ENCODE results near the gene TERF2IP. TPM values are rescaled to one million over a fixed set of nuclear protein-coding genes. Genes with fewer than 3 reads are reported as not detected.

Gene TERF2IP
- total RNA-seq, 1 experiment from 2014 or later: 25.4 TPM

DNA sequence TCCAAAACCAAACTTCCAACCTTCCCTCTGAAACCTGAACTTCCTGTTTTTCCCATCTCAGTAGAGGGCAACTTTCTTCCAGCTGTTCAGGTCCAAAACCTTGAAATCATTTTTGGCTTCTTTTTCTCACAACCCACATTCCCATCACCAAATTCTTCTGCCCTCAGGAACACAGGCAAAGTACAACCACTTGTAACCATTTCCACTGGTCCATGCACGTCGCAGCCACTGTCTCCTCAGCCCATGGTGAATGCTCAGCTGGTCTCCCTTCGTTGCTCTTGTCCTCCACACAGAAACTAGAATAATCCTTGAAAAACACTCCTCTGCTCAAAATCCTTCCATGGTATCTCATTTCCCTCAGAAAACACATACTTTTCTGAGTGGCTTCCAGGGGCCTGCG lies 20.8 kb upstream of the TERF2IP start:
- H3K4me3 ChIP-seq: no peak overlapping the region
- no peaks in the 10 kb centered on the region for H3K9me3 ChIP-seq (replicated peaks)
- H3K27me3 ChIP-seq: no peaks in the 10 kb centered on the region
- DNase-seq: no peak
- H3K4me1 ChIP-seq: no peaks in the 10 kb centered on the region
- no peak overlapping the region for H3K27ac ChIP-seq
- H3K36me3 ChIP-seq: peaks cover 34% of the 10 kb centered on the region

DNA sequence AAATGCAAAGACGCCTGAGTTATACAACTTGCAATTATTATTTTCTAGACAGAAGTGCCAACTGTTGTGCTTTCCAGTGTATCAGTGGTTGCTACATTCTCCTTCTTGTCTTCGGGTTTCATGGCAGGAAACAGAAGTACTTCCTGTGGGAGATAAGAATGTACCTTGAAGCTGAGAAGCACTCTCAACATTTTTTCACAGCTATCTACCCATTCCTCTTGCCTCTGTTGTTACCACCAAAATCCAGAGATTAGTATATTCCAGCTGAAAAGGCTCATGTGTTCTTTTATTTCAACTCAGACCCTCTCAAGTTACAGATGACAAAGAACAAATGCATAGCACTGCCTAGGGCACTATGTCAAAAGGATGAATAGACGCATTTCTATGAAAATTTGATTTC lies 19.7 kb upstream of the TERF2IP start:
- DNase-seq: no peak
- Histone ChIP-seq H3K4me3 (no peak overlapping the region), H3K4me1 (no peaks in the 10 kb centered on the region), H3K27ac (no peak overlapping the region), H3K36me3 (peaks cover 40% of the 10 kb centered on the region), H3K27me3 (no peaks in the 10 kb centered on the region), H3K9me3 (replicated peaks) (no peaks in the 10 kb centered on the region)

DNA sequence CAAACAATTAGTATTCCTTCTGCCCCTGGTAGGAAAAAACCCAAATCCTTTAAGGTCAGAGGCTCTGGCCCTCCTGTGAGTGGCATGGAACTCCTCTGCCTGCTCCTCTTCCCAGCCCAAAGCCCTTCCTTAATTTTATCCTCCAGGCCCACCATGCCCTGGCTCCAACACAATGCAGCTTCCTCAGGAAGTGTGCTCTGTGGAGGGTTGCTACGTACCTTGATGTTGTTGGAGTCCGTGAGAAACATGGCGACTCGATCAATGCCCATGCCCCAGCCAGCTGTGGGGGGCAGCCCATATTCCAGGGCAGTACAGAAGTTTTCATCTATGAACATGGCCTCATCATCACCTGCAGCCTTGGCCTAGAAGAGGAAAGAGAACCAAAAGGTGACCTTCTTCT lies 19.2 kb upstream of the TERF2IP start:
- Histone ChIP-seq H3K9me3 (replicated peaks) (no peaks in the 10 kb centered on the region), H3K27ac (no peak overlapping the region), H3K4me1 (no peaks in the 10 kb centered on the region), H3K4me3 (no peak overlapping the region), H3K27me3 (no peaks in the 10 kb centered on the region), H3K36me3 (peaks cover 44% of the 10 kb centered on the region)
- DNase-seq: no peak

DNA sequence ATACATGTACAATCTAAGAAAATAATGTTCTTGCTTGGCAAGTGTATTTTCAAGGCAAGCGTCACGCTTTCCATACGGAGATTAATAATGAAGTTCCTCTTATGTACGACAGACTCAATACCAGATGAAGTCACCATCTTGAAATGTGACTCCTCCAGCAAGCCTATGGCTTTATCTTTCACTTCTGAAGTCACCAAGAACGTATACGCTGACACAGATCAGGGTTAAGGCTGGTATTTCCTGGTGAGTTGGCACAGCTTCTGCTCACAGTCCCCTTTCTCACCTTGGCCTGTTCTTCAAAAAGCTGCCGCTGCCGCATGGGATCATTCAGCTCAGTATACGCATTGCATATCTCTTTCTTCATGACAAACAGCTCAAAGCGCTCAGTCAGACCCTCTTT lies 18.4 kb upstream of the TERF2IP start:
- Histone ChIP-seq H3K9me3 (replicated peaks) (no peaks in the 10 kb centered on the region), H3K4me1 (no peaks in the 10 kb centered on the region), H3K4me3 (no peak overlapping the region), H3K27ac (no peak overlapping the region), H3K27me3 (no peaks in the 10 kb centered on the region), H3K36me3 (peaks cover 47% of the 10 kb centered on the region)
- no peak for DNase-seq

DNA sequence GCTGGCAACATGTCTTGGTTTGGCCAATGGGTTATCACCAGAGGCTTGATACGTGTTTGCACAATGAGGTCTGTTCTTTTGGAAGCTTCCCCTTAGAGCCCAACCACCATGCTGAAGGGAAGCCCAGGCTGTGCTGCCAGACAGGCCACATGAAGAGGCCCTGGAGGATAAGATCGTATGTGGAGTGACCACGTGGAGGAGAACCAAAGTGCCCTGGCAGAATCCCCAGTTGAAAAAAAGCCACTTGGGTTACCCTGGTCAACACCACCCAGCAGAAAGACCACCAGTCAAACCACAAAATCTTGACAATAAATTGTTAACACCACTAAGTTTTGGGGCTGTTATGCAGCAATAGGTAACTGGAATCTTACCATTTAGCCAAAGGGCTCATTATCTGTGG lies 17.5 kb upstream of the TERF2IP start:
- Histone ChIP-seq H3K27ac (no peak overlapping the region), H3K9me3 (replicated peaks) (no peaks in the 10 kb centered on the region), H3K27me3 (no peaks in the 10 kb centered on the region), H3K36me3 (peaks cover 51% of the 10 kb centered on the region), H3K4me1 (no peaks in the 10 kb centered on the region), H3K4me3 (no peak overlapping the region)
- no peak for DNase-seq

DNA sequence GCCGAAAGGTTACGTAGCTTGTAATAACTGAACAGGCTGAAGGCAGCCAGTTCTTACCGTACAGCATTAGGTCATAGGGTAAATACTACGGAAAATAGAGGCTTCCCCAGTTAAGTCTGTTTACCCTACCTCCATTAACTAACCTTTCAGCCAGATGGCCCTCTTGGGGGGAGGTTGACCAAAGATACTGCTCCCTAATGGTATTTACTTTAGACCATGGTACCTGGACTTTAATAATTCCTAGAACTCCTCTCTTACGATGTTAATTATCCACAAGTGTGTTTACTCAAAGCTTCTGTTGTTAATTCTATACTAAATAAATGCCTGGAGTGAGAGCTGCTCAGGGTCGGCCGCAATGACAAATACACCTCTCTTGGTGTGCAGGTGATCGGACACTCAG lies 14.7 kb upstream of the TERF2IP start:
- Histone ChIP-seq H3K27me3 (no peaks in the 10 kb centered on the region), H3K9me3 (replicated peaks) (no peaks in the 10 kb centered on the region), H3K36me3 (peaks cover 54% of the 10 kb centered on the region), H3K27ac (no peak overlapping the region), H3K4me3 (no peak overlapping the region), H3K4me1 (no peaks in the 10 kb centered on the region)
- DNase-seq: no peak

DNA sequence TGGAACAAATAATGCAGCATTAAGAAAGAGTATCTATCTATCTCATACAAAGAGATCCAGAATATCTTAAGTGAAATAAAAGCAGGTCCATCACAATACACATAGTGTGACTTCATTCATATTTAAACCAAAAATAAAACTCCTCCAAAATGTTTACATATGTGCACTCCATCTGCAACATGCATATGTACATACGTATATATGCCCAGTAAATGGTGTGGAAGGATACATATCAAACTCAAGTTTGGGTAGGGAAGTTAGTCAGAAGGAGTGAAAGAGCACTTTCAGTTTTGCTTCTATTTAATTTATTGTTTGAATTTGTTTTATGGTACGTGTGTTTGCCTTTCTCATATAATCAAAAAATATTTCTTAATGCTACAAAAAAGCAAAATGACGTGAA lies 12.5 kb upstream of the TERF2IP start:
- H3K4me1 ChIP-seq: no peaks in the 10 kb centered on the region
- H3K4me3 ChIP-seq: no peak overlapping the region
- H3K9me3 ChIP-seq (replicated peaks): no peaks in the 10 kb centered on the region
- DNase-seq: no peak
- H3K36me3 ChIP-seq: peaks cover 47% of the 10 kb centered on the region; the same call in 1 of the 2 replicates
- no peaks in the 10 kb centered on the region for H3K27me3 ChIP-seq
- no peak overlapping the region for H3K27ac ChIP-seq

DNA sequence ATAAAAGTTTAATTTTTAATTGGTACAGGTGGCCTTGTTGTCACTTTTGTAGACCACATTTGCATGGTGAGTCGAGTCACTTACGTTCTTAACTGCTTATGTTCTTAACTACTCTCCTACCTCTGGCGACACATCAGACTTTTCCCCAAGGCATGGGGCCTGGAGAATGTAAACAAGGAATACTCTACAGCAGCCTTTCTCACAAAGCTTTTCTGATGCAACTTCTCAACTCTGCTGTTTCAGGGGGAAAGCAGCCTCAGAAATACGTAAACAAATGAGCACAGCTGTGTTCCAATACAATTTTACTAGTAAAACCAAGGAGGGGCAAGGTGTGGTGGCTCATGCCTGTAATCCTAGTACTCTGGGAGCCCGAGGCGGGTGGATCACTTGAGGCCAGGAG lies 7.0 kb upstream of the TERF2IP start:
- no peaks in the 10 kb centered on the region for H3K9me3 ChIP-seq (replicated peaks)
- peaks cover 37% of the 10 kb centered on the region for H3K36me3 ChIP-seq
- H3K27me3 ChIP-seq: no peaks in the 10 kb centered on the region
- H3K27ac ChIP-seq: no peak overlapping the region
- no peak overlapping the region for H3K4me3 ChIP-seq
- DNase-seq: no peak
- no peaks in the 10 kb centered on the region for H3K4me1 ChIP-seq

DNA sequence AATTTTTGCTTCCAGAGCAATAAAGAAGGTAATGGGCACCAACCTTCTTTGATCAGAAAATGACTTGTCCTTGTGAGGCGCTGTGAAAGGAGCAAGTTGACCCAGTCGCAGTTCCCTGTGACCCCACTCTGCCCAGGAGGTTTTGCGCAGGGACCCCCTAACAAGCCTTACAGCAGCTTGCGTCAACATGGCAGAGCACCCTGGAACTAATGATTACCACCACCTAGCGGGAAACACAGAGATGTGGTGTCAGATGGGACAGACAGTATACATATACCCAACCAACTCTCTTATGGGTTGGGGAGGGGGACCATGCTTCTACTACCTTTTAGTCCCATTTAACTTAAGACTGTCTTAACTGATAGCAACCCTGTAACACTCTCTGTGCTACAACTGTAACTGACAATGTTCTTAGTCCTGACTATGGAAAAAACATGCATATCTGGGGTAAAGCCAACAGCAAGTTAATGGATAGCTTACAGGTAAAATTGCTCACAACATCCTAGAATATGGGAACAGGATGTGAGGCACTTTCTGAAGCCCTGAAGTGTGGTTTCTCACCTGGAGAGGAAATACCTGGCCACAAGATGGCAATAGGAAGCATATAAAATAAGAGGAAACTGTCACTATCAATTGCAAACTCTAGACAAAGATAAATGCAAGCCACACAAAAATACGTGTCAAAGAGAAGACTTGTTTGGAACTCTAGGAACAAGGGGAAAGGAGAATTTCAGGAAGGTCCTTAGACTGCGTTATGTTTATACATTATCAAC lies 3.1 kb upstream of the TERF2IP start:
- Histone ChIP-seq H3K36me3 (peaks cover 20% of the 10 kb centered on the region), H3K27ac (no peak overlapping the region), H3K4me3 (no peak overlapping the region), H3K9me3 (replicated peaks) (no peaks in the 10 kb centered on the region), H3K4me1 (no peaks in the 10 kb centered on the region), H3K27me3 (no peaks in the 10 kb centered on the region)
- DNase-seq: no peak

DNA sequence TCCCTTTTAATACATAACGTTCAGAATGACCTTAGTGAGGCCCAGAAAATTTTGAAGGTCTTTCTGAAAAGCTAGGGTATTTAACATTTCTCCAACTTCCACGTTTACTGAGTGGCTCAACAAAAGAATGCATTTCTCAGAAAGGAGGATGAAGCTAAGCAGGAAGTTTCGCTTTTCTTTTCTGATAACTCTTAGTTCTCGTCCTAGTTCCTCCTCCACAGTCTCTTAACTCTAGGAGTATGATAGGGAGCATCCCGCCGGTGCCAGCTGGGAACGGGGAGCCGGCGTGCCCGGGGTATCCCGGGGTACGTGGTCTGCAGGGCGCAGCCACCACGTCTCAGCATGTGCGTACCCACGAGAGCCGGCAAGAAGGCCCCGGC lies 471 bp upstream of the TERF2IP start:
- Histone ChIP-seq H3K27me3 (no peaks in the 10 kb centered on the region), H3K4me3 (peak overlapping the region; percentile 90), H3K36me3 (peaks cover 10% of the 10 kb centered on the region; the same call in 1 of the 2 replicates), H3K4me1 (0 out of 2 replicates have a peak, but pooled peaks cover 2% of the 10 kb centered on the region), H3K27ac (peak overlapping the region; percentile 65), H3K9me3 (replicated peaks) (no peaks in the 10 kb centered on the region)
- DNase-seq: no peak

DNA sequence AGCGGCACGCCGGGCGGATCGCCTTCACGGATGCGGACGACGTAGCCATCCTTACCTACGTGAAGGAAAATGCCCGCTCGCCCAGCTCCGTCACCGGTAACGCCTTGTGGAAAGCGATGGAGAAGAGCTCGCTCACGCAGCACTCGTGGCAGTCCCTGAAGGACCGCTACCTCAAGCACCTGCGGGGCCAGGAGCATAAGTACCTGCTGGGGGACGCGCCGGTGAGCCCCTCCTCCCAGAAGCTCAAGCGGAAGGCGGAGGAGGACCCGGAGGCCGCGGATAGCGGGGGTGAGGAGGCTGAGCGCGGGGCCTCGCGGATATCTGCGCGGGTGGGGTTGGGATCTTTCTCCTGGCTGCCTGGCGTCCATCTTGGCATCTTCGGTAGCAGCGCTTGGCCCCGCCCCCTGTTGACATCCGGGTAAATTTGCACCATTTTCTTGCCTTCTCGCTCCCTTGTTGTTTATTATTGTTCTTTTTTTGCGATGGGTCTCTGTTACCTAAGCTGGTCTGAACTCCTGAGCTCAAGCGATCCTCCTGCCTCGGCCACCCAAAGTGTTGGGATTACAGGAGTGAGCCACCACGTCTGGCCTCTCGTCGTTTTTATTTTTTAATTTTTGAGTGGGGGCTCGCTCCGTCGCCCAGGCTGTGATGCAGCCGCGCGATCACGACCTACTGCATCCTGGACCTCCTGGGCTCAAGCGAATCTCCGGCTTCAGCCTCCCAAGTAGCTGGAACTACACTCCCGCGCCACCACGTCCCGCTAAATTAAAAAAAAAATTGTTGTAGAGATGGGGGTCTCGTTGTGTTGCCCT lies 898 bp downstream of the TERF2IP start:
- Histone ChIP-seq H3K27ac (peak overlapping the region; percentile 65), H3K4me1 (0 out of 2 replicates have a peak, but pooled peaks cover 2% of the 10 kb centered on the region), H3K4me3 (peak overlapping the region; percentile 90), H3K9me3 (replicated peaks) (no peaks in the 10 kb centered on the region), H3K27me3 (no peaks in the 10 kb centered on the region), H3K36me3 (peaks cover 10% of the 10 kb centered on the region; the same call in 1 of the 2 replicates)
- DNase-seq: peak; percentile 62 to 76

DNA sequence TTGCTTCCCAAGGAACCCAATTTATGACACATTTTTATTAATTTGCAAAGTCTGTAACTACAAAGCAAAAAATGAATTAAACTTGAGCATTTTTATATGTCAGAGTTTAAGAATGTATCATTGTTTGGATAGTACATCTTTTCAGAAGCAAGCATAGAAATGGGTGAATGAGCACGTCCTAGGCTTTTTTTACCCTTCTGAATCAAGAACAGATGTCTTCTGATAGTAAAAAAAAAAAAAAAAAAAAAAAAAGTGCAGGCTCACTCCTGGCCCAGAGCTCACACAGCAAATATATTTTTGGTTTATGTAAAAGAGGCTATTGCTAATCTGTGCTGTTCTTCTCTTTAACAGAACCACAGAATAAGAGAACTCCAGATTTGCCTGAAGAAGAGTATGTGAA lies 6.3 kb downstream of the TERF2IP start:
- Histone ChIP-seq H3K36me3 (peaks cover 5% of the 10 kb centered on the region; the same call in 1 of the 2 replicates), H3K4me3 (no peak overlapping the region), H3K27me3 (no peaks in the 10 kb centered on the region), H3K27ac (no peak overlapping the region), H3K4me1 (0 out of 2 replicates have a peak, but pooled peaks cover 2% of the 10 kb centered on the region), H3K9me3 (replicated peaks) (no peaks in the 10 kb centered on the region)
- DNase-seq: no peak

DNA sequence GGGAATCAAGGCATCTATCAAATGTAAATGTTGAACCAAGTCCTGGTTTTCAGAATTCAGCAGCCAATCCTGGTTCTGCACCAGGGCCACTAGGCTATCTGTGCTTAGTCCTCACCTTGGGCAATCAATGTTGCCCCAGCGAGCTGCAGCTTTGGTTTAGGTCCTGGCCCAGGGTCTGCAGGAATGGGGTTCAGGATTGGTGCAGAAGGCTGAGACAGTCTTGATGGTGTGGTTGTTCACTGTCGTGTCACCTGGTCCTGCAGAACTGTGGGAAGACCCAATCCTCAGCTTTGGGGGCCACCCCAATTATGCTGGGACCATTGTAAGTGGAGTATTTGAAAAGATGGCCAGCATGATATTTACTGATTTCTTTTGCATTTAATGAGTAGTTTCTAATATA lies 10.6 kb downstream of the TERF2IP start:
- no peak for DNase-seq
- H3K36me3 ChIP-seq: peaks cover 5% of the 10 kb centered on the region; the same call in 1 of the 2 replicates

DNA sequence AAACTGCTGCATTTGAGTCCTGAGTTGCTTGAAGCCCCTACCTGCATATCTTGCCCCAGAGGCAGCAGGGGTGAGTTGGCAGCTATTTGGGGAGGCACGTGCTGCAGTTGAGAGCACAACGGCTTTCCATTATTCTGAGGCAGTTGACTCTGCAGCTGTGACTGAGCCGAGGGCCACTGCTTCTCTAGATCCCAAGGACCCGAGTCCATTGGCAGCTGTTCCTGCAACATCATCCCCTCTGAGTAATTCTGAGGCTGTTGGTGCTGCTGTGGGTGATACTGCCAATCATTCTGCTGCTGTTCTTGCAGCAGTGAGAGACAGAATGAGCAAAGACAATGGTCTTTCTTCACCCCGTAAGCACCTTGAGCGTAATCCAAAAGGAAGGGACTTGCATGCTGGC lies 12.7 kb downstream of the TERF2IP start:
- Histone ChIP-seq H3K4me3 (no peak overlapping the region), H3K27me3 (no peaks in the 10 kb centered on the region), H3K27ac (no peak overlapping the region), H3K36me3 (no peaks in the 10 kb centered on the region), H3K9me3 (replicated peaks) (no peaks in the 10 kb centered on the region), H3K4me1 (no peaks in the 10 kb centered on the region)
- peak; percentile 8 to 22 for DNase-seq

More for the DNA sequence above, 10.6 kb downstream of the TERF2IP start:
- Histone ChIP-seq H3K4me3 (no peak overlapping the region), H3K27ac (no peak overlapping the region), H3K27me3 (no peaks in the 10 kb centered on the region), H3K4me1 (no peaks in the 10 kb centered on the region), H3K9me3 (replicated peaks) (no peaks in the 10 kb centered on the region)

DNA sequence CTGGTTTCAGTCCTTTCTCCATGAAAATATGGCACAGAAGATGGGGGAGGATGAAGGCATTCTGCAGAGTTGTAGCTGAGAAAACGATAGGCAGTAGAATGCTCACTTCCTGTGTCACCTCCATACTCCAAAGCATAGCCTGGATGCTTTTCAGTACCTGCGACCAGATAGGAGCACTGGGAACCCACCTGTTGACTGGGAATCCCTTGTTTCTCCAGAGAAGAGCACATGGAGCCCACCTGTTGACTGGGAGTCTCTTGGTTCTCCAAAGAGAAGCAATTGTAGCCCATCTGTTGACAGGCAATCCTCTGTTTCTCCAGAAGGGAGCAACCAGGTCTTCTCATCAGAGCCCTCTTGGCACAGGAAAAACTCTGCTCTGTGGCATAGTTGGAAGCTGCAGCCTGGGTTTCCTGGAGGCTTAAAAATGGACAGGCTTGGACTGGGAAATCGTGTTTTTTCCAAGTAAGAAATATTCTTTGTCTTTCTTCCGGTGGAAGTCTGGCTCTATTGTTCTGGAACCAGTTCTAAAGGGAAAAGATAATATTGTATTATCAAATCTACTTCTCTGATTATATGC lies 13.2 kb downstream of the TERF2IP start:
- H3K36me3 ChIP-seq: no peaks in the 10 kb centered on the region
- no peak overlapping the region for H3K27ac ChIP-seq
- DNase-seq: no peak
- H3K4me3 ChIP-seq: no peak overlapping the region
- H3K4me1 ChIP-seq: no peaks in the 10 kb centered on the region
- no peaks in the 10 kb centered on the region for H3K9me3 ChIP-seq (replicated peaks)
- H3K27me3 ChIP-seq: no peaks in the 10 kb centered on the region

All from SJCRH30 (cell line).